A673 (cell line): ENCODE results near the gene ACOT11. TPM values are rescaled to one million over a fixed set of nuclear protein-coding genes. Genes with fewer than 3 reads are reported as not detected.

Experiments used
- BruUV-seq: library from RNA; stranded (reverse); fragments of 400-500 nt; replicated peaks from 2 replicates; lab custom pipeline; 2021; lab: Mats Ljungman, UMichigan
- CTCF ChIA-PET: fragments of 300-600 bp; sonication (Branson Sonifier 250); formaldehyde crosslinking; loops from one replicate; lab custom pipeline; 2022; ENCODE audit warnings: antibody characterized with exemption; lab: Charles Lee
- POLR2A ChIA-PET: fragments of 300-600 bp; sonication (Branson Sonifier 250); formaldehyde crosslinking; loops from one replicate; lab custom pipeline; 2022; ENCODE audit warnings: antibody characterized with exemption; ENCODE audit not compliant: low non-redundant PET; lab: Charles Lee
- DNase-seq: peaks from one replicate; pipeline ENCODE4 v3.0.0-alpha.2; 2015; ENCODE audit warnings: low spot score
- H3K27ac ChIP-seq: fragments of 200-600 bp; sonication (generic); 2 replicates; pipeline ENCODE4 v1.5.1; 2016; ENCODE audit warnings: mixed run types, low read depth, mild to moderate bottlenecking, mixed read lengths, antibody characterized with exemption, low read length; ENCODE audit not compliant: poor library complexity, severe bottlenecking
- H3K27me3 ChIP-seq: fragments of 200-600 bp; sonication (generic); replicated peaks from 2 replicates; pipeline ENCODE4 v1.6.1; 2017; ENCODE audit warnings: mixed run types, low read depth, mild to moderate bottlenecking, mixed read lengths, antibody characterized with exemption, low read length; ENCODE audit not compliant: insufficient read depth, poor library complexity
- H3K36me3 ChIP-seq: fragments of 200-600 bp; sonication (generic); 2 replicates; pipeline ENCODE4 v1.6.1; 2016; ENCODE audit warnings: mixed run types, mild to moderate bottlenecking, mixed read lengths, antibody characterized with exemption, low read length; ENCODE audit not compliant: insufficient read depth, poor library complexity, severe bottlenecking
- H3K4me1 ChIP-seq: fragments of 200-600 bp; sonication (generic); 2 replicates; pipeline ENCODE4 v1.6.1; 2017; ENCODE audit warnings: mixed run types, mild to moderate bottlenecking, mixed read lengths, antibody characterized with exemption, low read length; ENCODE audit not compliant: insufficient read depth, poor library complexity, severe bottlenecking
- H3K4me3 ChIP-seq: fragments of 200-600 bp; sonication (generic); 2 replicates; pipeline ENCODE4 v1.5.1; 2016; ENCODE audit warnings: low read depth, mixed run types, mild to moderate bottlenecking, mixed read lengths, low read length; ENCODE audit not compliant: poor library complexity, severe bottlenecking
- H3K9me3 ChIP-seq: fragments of 200-600 bp; sonication (generic); 2 replicates; pipeline ENCODE4 v1.6.1; 2016; ENCODE audit warnings: mixed run types, low read depth, mild to moderate bottlenecking, mixed read lengths, antibody characterized with exemption, low read length; ENCODE audit not compliant: poor library complexity, severe bottlenecking
- CTCF ChIP-seq: fragments of 300-800, 200-600 bp; sonication (generic); conservative IDR thresholded peaks from 2 replicates; pipeline ENCODE4 v1.5.1; 2017; ENCODE audit warnings: low read depth, mild to moderate bottlenecking, antibody characterized with exemption, low read length, moderate library complexity, mixed read lengths
- EZH2 ChIP-seq: fragments of 200-600 bp; sonication (generic); IDR thresholded peaks from 2 replicates; pipeline ENCODE4 v1.6.1; 2017; ENCODE audit warnings: borderline replicate concordance, low read depth, mild to moderate bottlenecking, mixed read lengths, antibody characterized with exemption, low read length; ENCODE audit not compliant: poor library complexity, severe bottlenecking
- intact Hi-C: fragments of 100-400 bp; cut with micrococcal nuclease; formaldehyde crosslinking; loops from one replicate; pipeline ENCODE4 v1.10.0; 2022; ENCODE audit not compliant: unreplicated experiment
- total RNA-seq: library from RNA; stranded (reverse); gene quantifications from 2 replicates; pipeline ENCODE4 v1.2.3, GENCODE V29; 2021

Gene ACOT11
- total RNA-seq, 1 experiment from 2014 or later = 5.6 TPM

- no peak overlapping the region for H3K4me3 ChIP-seq
- ChIA-PET POLR2A (interaction anchor here (0.6 kb wide), 1 partner anchor 46 kb away, joined by 4 read pairs; no protein-coding TSS in a partner anchor), CTCF (no interaction called here)
- H3K4me1 ChIP-seq = peaks cover 30% of the 10 kb centered on the region
- no peak for DNase-seq
- intact Hi-C loops = no loop called here
- no peaks in the 10 kb centered on the region for H3K36me3 ChIP-seq
- TF ChIP-seq EZH2 (no peak), CTCF (no peak)
- no TSS peak for BruUV-seq
- H3K9me3 ChIP-seq = no peaks in the 10 kb centered on the region
- no peak overlapping the region for H3K27ac ChIP-seq
- H3K27me3 ChIP-seq = no peaks in the 10 kb centered on the region
These were observed 2.0 kb upstream of the ACOT11 start for GRCh38 chr1:54545916-54546635.

GRCh38 chr1:54546651-54547401, 1.2 kb upstream of the ACOT11 start:
- no TSS peak for BruUV-seq
- ChIA-PET CTCF (no interaction called here), POLR2A (no interaction called here)
- H3K9me3 ChIP-seq = no peaks in the 10 kb centered on the region
- DNase-seq = no peak
- intact Hi-C loops = no loop called here
- H3K36me3 ChIP-seq = no peaks in the 10 kb centered on the region
- no peak for TF ChIP-seq EZH2
- no peak for TF ChIP-seq CTCF
- H3K27ac ChIP-seq = no peak overlapping the region
- no peak overlapping the region for H3K4me3 ChIP-seq
- peaks cover 24% of the 10 kb centered on the region for H3K4me1 ChIP-seq
- H3K27me3 ChIP-seq = no peaks in the 10 kb centered on the region

- TF ChIP-seq EZH2 (no peak), CTCF (no peak)
- Histone ChIP-seq H3K27me3 (no peaks in the 10 kb centered on the region), H3K4me3 (no peak overlapping the region), H3K36me3 (no peaks in the 10 kb centered on the region), H3K9me3 (no peaks in the 10 kb centered on the region), H3K27ac (no peak overlapping the region), H3K4me1 (peaks cover 11% of the 10 kb centered on the region)
- POLR2A ChIA-PET = no interaction called here
- no TSS peak for BruUV-seq
- DNase-seq = no peak
- CTCF ChIA-PET = no interaction called here
- intact Hi-C loops = no loop called here
These were observed 489 bp downstream of the ACOT11 start for GRCh38 chr1:54548389-54549044.
